Endothelial cell of umbilical vein (primary cell): ENCODE measurements around the gene CD83. TPM values are rescaled to one million over a fixed set of nuclear protein-coding genes. Genes with fewer than 3 reads are reported as not detected.

Source experiments
- BruUV-seq: library from RNA; stranded (reverse); fragments of 400-500 nt; replicated peaks from 2 replicates; lab custom pipeline; 2021; lab: Mats Ljungman, UMichigan
- CTCF ChIA-PET: fragments of 300-600, 350-600 bp; sonication (Branson Sonifier 250); formaldehyde crosslinking; loops from one replicate; lab custom pipeline; 2021; ENCODE audit warnings: antibody characterized with exemption, inconsistent platforms; lab: Charles Lee
- POLR2A ChIA-PET: fragments of 300-600, 350-600 bp; sonication (Branson Sonifier 250); formaldehyde crosslinking; loops from one replicate; lab custom pipeline; 2021; ENCODE audit warnings: antibody characterized with exemption, inconsistent platforms; lab: Charles Lee
- DNase-seq: peaks from one replicate; pipeline ENCODE4 v3.0.0-alpha.2; 2011; ENCODE audit warnings: low read depth, low spot score
- FAIRE-seq: peaks from 2 replicates; lab custom pipeline; 2011; peaks lifted over from hg19 to GRCh38; lab: Jason Lieb, UNC
- H2AFZ ChIP-seq: 2 replicates; pipeline ENCODE4 v1.6.0; 2012; ENCODE audit warnings: low read depth, low read length, control low read depth, inconsistent platforms
- H3K27ac ChIP-seq: 2 replicates; pipeline ENCODE4 v1.5.1; 2011; ENCODE audit warnings: low read depth, mild to moderate bottlenecking, control low read depth, low read length, moderate library complexity; ENCODE audit not compliant: insufficient read depth
- H3K27me3 ChIP-seq, 2 experiments: 2 replicates each; pipeline versions ENCODE4 v1.6.0 to v1.6.1; 2011; ENCODE audit warnings: low read length in 2 of 2, mixed read lengths in 1 of 2; ENCODE audit not compliant: control insufficient read depth in 2 of 2, insufficient read depth in 2 of 2
- H3K36me3 ChIP-seq, 2 experiments: 2 replicates in 1 of 2; 3 replicates in 1 of 2; pipeline ENCODE4 v1.5.1; 2011; ENCODE audit warnings: low read length in 2 of 2, mild to moderate bottlenecking in 1 of 2, moderate library complexity in 1 of 2; ENCODE audit not compliant: control insufficient read depth in 2 of 2, insufficient read depth in 2 of 2; ENCODE audit errors: extremely low read depth in 1 of 2
- H3K4me1 ChIP-seq: 3 replicates; pipeline ENCODE4 v1.5.1; 2011; ENCODE audit warnings: mild to moderate bottlenecking, low read length; ENCODE audit not compliant: control insufficient read depth, insufficient read depth; ENCODE audit errors: extremely low read depth
- H3K4me2 ChIP-seq: 2 replicates; pipeline ENCODE4 v1.6.1; 2011; ENCODE audit warnings: low read length, control low read depth, mixed read lengths; ENCODE audit not compliant: insufficient read depth
- H3K4me3 ChIP-seq, 3 experiments: fragments of 200-600 bp in 1 of 3; sonication (generic), shearing (Covaris generic) in 1 of 3; replicated peaks in 1 of 3; 2 replicates each; pipeline ENCODE4 v1.5.1; 2011 to 2016; ENCODE audit warnings: control low read depth in 3 of 3, low read length in 3 of 3, mild to moderate bottlenecking in 2 of 3, inconsistent platforms in 1 of 3, low read depth in 1 of 3, moderate library complexity in 1 of 3; ENCODE audit not compliant: insufficient read depth in 1 of 3
- H3K79me2 ChIP-seq: 2 replicates; pipeline ENCODE4 v1.6.0; 2012; ENCODE audit warnings: low read length, inconsistent platforms; ENCODE audit not compliant: control insufficient read depth, insufficient read depth
- H3K9ac ChIP-seq: replicated peaks from 2 replicates; pipeline ENCODE3; 2011; ENCODE audit warnings: low read length, control low read depth; ENCODE audit not compliant: insufficient read depth; ENCODE audit errors: extremely low read depth
- H3K9me1 ChIP-seq: replicated peaks from 3 replicates; pipeline ENCODE4 v1.6.0; 2011; ENCODE audit warnings: mild to moderate bottlenecking, low read length; ENCODE audit not compliant: control insufficient read depth, insufficient read depth; ENCODE audit errors: extremely low read depth
- H3K9me3 ChIP-seq: replicated peaks from 2 replicates; pipeline ENCODE4 v1.5.1; 2012; ENCODE audit warnings: low read length, inconsistent platforms; ENCODE audit not compliant: control insufficient read depth, insufficient read depth
- H4K20me1 ChIP-seq: replicated peaks from 2 replicates; pipeline ENCODE3; 2011; ENCODE audit warnings: mild to moderate bottlenecking, low read length; ENCODE audit not compliant: control insufficient read depth, insufficient read depth; ENCODE audit errors: extremely low read depth
- EZH2 ChIP-seq: IDR thresholded peaks from 2 replicates; pipeline ENCODE4 v1.6.1; 2012; ENCODE audit warnings: borderline replicate concordance, low read depth, mild to moderate bottlenecking, moderate library complexity, low read length, inconsistent platforms; ENCODE audit not compliant: severe bottlenecking
- FOS ChIP-seq: IDR thresholded peaks from 2 replicates; pipeline ENCODE4 v1.6.1; 2011; ENCODE audit warnings: mild to moderate bottlenecking, low read length, moderate library complexity, borderline replicate concordance; ENCODE audit not compliant: insufficient read depth
- GATA2 ChIP-seq: IDR thresholded peaks from 2 replicates; pipeline ENCODE4 v1.7.0; 2011; ENCODE audit warnings: low read depth, mild to moderate bottlenecking, moderate library complexity, mixed read lengths, low read length; ENCODE audit not compliant: insufficient read length, insufficient read depth
- JUN ChIP-seq: IDR thresholded peaks from 2 replicates; pipeline ENCODE4 v1.6.1; 2011; ENCODE audit warnings: borderline replicate concordance, low read depth; ENCODE audit not compliant: insufficient read length, insufficient read depth
- MAX ChIP-seq: IDR thresholded peaks from 2 replicates; pipeline ENCODE4 v1.6.1; 2011; ENCODE audit not compliant: insufficient read depth, insufficient read length
- MYC ChIP-seq: IDR thresholded peaks from one replicate; pipeline ENCODE4 v1.6.1; 2011; ENCODE audit warnings: mild to moderate bottlenecking, low read depth, low read length
- POLR2A ChIP-seq: IDR thresholded peaks from 2 replicates; pipeline ENCODE4 v1.6.1; 2012; ENCODE audit warnings: low read depth, mild to moderate bottlenecking, control low read depth, low read length
- POLR2AphosphoS5 ChIP-seq: IDR thresholded peaks from 2 replicates; pipeline ENCODE4 v1.6.1; 2012; ENCODE audit warnings: low read depth, mild to moderate bottlenecking, control low read depth, low read length, moderate library complexity; ENCODE audit not compliant: insufficient read depth
- dilution Hi-C: fragments of 300-500 bp; cut with MboI; formaldehyde crosslinking; loops from one replicate; pipeline ENCODE4 v1.15.0; 2019; ENCODE audit warnings: low sequenced_read_pairs; ENCODE audit not compliant: extremely low pct_ligation_motif_present
- intact Hi-C: fragments of 100-400 bp; cut with micrococcal nuclease; formaldehyde crosslinking; loops from one replicate; pipeline ENCODE4 v1.10.0; 2022
- polyA plus RNA-seq, 4 experiments: library from polyadenylated mRNA; depleted of rRNA in 3 of 4; stranded (reverse) in 3 of 4; unstranded in 1 of 4; fragments of >200 nt; gene quantifications; 2 replicates each; pipeline versions ENCODE4 v1.2.1 to v1.2.3, GENCODE V29; 2011 to 2012; ENCODE audit warnings: missing spikeins in 1 of 4
- total RNA-seq: library from RNA; stranded (reverse); gene quantifications from 2 replicates; pipeline ENCODE4 v1.2.3, GENCODE V29; 2021
- TF ChIP-seq, protein P1 (sequence below), 2 donors: IDR thresholded peaks; 1 replicate in 1 of 2; 2 replicates in 1 of 2; pipeline ENCODE4 v1.5.1; 2011; ENCODE audit warnings: low read length in 2 of 2, mild to moderate bottlenecking in 2 of 2, moderate library complexity in 2 of 2, control low read depth in 1 of 2, inconsistent platforms in 1 of 2, low read depth in 1 of 2; ENCODE audit not compliant: insufficient read depth in 1 of 2; ENCODE audit errors: extremely low read depth in 1 of 2

CD83 gene
- total and polyA plus RNA-seq, 2 donors (not counting 3 experiments of a cell fraction or from before 2014, with no cell fraction given), result 0.40 to 0.46 TPM

- intact Hi-C loops, result no loop called here
- dilution Hi-C loops, result no loop called here
These were observed 34.3 kb upstream of the CD83 start for GRCh38 chr6:14083262-14083661.

More at GRCh38 chr6:14083262-14083661, 34.3 kb upstream of the CD83 start:
- Histone ChIP-seq H3K36me3 (no peaks in the 10 kb centered on the region), H2AFZ (no peak overlapping the region), H3K4me3 (no peak overlapping the region), H3K4me2 (no peak overlapping the region), H3K79me2 (no peaks in the 10 kb centered on the region), H3K27me3 (no peaks in the 10 kb centered on the region), H3K9ac (no peak overlapping the region), H3K27ac (no peak overlapping the region), H3K9me1 (no peaks in the 10 kb centered on the region), H3K9me3 (no peaks in the 10 kb centered on the region), H3K4me1 (no peaks in the 10 kb centered on the region), H4K20me1 (no peaks in the 10 kb centered on the region)
- no peak for DNase-seq
- no peak for TF ChIP-seq POLR2A
- TF ChIP-seq, protein P1, sequence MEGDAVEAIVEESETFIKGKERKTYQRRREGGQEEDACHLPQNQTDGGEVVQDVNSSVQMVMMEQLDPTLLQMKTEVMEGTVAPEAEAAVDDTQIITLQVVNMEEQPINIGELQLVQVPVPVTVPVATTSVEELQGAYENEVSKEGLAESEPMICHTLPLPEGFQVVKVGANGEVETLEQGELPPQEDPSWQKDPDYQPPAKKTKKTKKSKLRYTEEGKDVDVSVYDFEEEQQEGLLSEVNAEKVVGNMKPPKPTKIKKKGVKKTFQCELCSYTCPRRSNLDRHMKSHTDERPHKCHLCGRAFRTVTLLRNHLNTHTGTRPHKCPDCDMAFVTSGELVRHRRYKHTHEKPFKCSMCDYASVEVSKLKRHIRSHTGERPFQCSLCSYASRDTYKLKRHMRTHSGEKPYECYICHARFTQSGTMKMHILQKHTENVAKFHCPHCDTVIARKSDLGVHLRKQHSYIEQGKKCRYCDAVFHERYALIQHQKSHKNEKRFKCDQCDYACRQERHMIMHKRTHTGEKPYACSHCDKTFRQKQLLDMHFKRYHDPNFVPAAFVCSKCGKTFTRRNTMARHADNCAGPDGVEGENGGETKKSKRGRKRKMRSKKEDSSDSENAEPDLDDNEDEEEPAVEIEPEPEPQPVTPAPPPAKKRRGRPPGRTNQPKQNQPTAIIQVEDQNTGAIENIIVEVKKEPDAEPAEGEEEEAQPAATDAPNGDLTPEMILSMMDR (IDR thresholded peaks at IDR 0.05; ENCODE audit: extremely low read depth in 1 of 2, insufficient read depth in 1 of 2, low read depth in 1 of 2, low read length in 2 of 2), result no peak
- TF ChIP-seq POLR2AphosphoS5, result no peak
- TF ChIP-seq MYC, result no peak
- TF ChIP-seq EZH2, result no peak
- TF ChIP-seq GATA2, result no peak
- TF ChIP-seq JUN, result no peak
- TF ChIP-seq MAX, result no peak
- no peak for TF ChIP-seq FOS
- ChIA-PET CTCF (interaction anchor here (1.2 to 2.2 kb wide), 3 partner anchors 12 to 46 kb away, joined by 3 to 5 read pairs (median 4); no protein-coding TSS in a partner anchor), POLR2A (no interaction called here)
- FAIRE-seq, result no peak
- BruUV-seq, result no TSS peak
